OCI-LY3 (cell line): ENCODE data around the gene ADGRD1.
A peak's percentile ranks its signal among the peaks of the same experiment; 100 is the strongest.

Source experiments
- H2AFZ ChIP-seq: fragments of 200-600, 300-600 bp; shearing (Covaris generic); 2 replicates; pipeline ENCODE4 v1.6.0; 2014; ENCODE audit warnings: antibody characterized with exemption, low read depth, low read length
- H3K27ac ChIP-seq: fragments of 200-600, 300-600 bp; sonication (generic); 2 replicates; pipeline ENCODE4 v1.5.1; 2014; ENCODE audit warnings: mild to moderate bottlenecking, low read length, moderate library complexity, mixed read lengths
- H3K27me3 ChIP-seq: fragments of 200-600, 300-600 bp; sonication (generic); 2 replicates; pipeline ENCODE4 v1.6.1; 2014; ENCODE audit warnings: low read depth, low read length, mixed read lengths
- H3K36me3 ChIP-seq: fragments of 200-600, 300-600 bp; sonication (generic); replicated peaks from 2 replicates; pipeline ENCODE3; 2014; ENCODE audit warnings: low read depth, low read length, mixed read lengths
- H3K4me1 ChIP-seq: fragments of 300-600, 200-600 bp; sonication (generic); 2 replicates; pipeline ENCODE4 v1.6.1; 2014; ENCODE audit warnings: low read length, mixed read lengths
- H3K4me2 ChIP-seq: fragments of 200-600, 300-600 bp; sonication (generic); 2 replicates; pipeline ENCODE4 v1.6.1; 2014; ENCODE audit warnings: low read length, mixed read lengths
- H3K4me3 ChIP-seq: fragments of 300-600, 200-600 bp; sonication (generic); 2 replicates; pipeline ENCODE4 v1.5.1; 2014; ENCODE audit warnings: antibody characterized with exemption, mild to moderate bottlenecking, low read length, moderate library complexity
- H3K79me2 ChIP-seq: fragments of 300-600, 200-600 bp; shearing (Covaris generic); 2 replicates; pipeline ENCODE4 v1.6.1; 2014; ENCODE audit warnings: mild to moderate bottlenecking, low read length, mixed read lengths
- H3K9ac ChIP-seq: fragments of 300-600, 200-600 bp; shearing (Covaris generic); 2 replicates; pipeline ENCODE4 v1.6.0; 2014; ENCODE audit warnings: mild to moderate bottlenecking, low read length, moderate library complexity
- H3K9me3 ChIP-seq: fragments of 200-600, 300-600 bp; shearing (Covaris generic); 2 replicates; pipeline ENCODE4 v1.6.1; 2014; ENCODE audit warnings: low read length, mixed read lengths; ENCODE audit not compliant: insufficient read depth
- H4K20me1 ChIP-seq: fragments of 200-600, 300-600 bp; sonication (generic); 2 replicates; pipeline ENCODE4 v1.6.1; 2016; ENCODE audit warnings: low read length, mixed read lengths; ENCODE audit not compliant: insufficient read depth
- EZH2phosphoT487 ChIP-seq: fragments of 200-600 bp; shearing (Covaris generic); IDR thresholded peaks from 2 replicates; pipeline ENCODE4 v1.6.1; 2018; ENCODE audit warnings: antibody characterized with exemption, mixed run types, low read depth
- TF ChIP-seq, protein P1 (sequence below): fragments of 200-600, 300-600 bp; sonication (generic); IDR thresholded peaks from 2 replicates; pipeline ENCODE4 v1.5.1; 2014; ENCODE audit warnings: antibody characterized with exemption, low read length, low read depth

ADGRD1 gene

DNA sequence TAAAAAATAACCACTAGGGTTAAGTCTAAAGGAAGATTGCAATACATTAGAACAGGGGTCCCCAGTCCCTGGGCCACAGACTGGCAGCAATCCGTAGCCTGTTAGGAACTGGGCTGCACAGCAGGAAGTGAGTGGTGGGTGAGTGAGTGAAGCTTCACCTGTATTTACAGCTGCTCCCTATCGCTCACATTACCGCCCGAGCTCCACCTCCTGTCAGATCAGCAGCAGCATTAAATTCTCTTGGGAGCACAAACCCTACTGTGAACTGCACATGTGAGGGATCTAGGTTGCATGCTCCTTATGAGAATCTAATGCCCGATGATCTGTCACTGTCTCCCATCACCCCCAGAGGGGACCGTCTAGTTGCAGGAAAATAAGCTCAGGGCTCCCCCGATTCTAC, 15.5 kb downstream of the ADGRD1 start:
- Histone ChIP-seq H3K79me2 (no peaks in the 10 kb centered on the region), H3K4me2 (no peak overlapping the region), H3K27ac (no peak overlapping the region), H3K27me3 (peaks cover 41% of the 10 kb centered on the region), H4K20me1 (no peaks in the 10 kb centered on the region), H3K4me3 (no peak overlapping the region), H3K9me3 (no peaks in the 10 kb centered on the region), H2AFZ (no peak overlapping the region), H3K4me1 (peaks cover 10% of the 10 kb centered on the region), H3K36me3 (no peaks in the 10 kb centered on the region), H3K9ac (no peak overlapping the region)
- TF ChIP-seq, protein P1, sequence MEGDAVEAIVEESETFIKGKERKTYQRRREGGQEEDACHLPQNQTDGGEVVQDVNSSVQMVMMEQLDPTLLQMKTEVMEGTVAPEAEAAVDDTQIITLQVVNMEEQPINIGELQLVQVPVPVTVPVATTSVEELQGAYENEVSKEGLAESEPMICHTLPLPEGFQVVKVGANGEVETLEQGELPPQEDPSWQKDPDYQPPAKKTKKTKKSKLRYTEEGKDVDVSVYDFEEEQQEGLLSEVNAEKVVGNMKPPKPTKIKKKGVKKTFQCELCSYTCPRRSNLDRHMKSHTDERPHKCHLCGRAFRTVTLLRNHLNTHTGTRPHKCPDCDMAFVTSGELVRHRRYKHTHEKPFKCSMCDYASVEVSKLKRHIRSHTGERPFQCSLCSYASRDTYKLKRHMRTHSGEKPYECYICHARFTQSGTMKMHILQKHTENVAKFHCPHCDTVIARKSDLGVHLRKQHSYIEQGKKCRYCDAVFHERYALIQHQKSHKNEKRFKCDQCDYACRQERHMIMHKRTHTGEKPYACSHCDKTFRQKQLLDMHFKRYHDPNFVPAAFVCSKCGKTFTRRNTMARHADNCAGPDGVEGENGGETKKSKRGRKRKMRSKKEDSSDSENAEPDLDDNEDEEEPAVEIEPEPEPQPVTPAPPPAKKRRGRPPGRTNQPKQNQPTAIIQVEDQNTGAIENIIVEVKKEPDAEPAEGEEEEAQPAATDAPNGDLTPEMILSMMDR, result no peak
- TF ChIP-seq EZH2phosphoT487, result no peak

DNA sequence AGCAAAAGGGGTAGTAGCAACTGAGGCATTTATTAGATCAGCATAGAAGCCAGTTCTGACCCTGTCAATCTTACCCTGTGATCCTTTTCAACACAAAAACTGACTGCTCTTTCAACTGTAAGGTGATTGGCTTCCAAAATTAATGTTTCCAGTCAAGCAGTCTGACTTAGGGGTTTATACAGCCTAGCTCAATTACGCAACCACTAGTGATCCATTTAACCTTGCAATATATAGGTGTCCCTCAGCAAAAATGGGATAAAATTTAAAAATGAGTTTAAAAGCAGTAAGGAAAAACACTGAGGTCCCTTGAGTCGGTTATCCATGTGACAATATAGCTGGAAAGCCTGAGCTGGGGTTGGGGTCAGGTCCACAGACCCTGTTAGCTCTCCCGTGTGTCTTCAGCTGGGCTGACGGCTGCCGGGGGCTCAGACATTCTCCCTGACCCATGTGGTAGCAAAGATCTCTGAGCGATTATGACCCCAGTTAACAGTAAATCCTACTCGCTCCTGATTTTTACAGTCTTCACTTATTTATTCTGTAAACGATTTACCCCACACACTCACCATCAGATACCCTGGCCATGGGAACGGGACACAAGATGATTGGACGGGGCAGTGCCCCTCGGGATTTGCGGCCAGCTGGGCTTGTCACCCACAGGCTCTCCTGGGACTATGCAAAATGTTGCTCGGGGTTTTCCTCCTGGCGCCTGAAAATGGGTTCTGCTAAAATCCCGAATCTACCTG, 16.6 kb downstream of the ADGRD1 start:
- Histone ChIP-seq H3K36me3 (no peaks in the 10 kb centered on the region), H3K79me2 (no peaks in the 10 kb centered on the region), H3K27me3 (peaks cover 40% of the 10 kb centered on the region), H3K4me1 (peaks cover 10% of the 10 kb centered on the region), H3K4me3 (peak overlapping the region; percentile 44; the same call in 1 of the 2 replicates), H4K20me1 (no peaks in the 10 kb centered on the region), H3K27ac (no peak overlapping the region), H2AFZ (no peak overlapping the region), H3K9ac (no peak overlapping the region), H3K4me2 (peak overlapping the region; percentile 67), H3K9me3 (no peaks in the 10 kb centered on the region)
- TF ChIP-seq, protein P1, result no peak
- no peak for TF ChIP-seq EZH2phosphoT487

DNA sequence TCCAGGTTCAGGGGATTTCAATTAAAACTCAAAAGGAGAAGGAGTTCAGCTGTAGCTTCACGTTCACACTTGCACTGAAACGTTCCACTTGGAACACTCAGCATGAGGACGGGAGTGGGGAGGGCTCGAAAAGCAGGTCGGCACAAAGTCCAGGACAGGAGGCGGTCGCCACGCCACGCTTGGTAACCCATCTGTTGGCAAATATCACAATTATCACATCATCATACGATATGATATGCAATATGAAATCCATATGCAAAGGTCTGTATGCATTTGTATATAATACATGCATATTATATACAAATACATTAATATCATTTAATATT, 17.2 kb downstream of the ADGRD1 start:
- H3K27me3 ChIP-seq, result peaks cover 37% of the 10 kb centered on the region
- H3K27ac ChIP-seq, result no peak overlapping the region
- no peak overlapping the region for H3K9ac ChIP-seq
- H3K36me3 ChIP-seq, result no peaks in the 10 kb centered on the region
- H2AFZ ChIP-seq, result no peak overlapping the region
- no peaks in the 10 kb centered on the region for H3K79me2 ChIP-seq
- H3K4me1 ChIP-seq, result peaks cover 10% of the 10 kb centered on the region
- TF ChIP-seq, protein P1, result no peak
- no peak for TF ChIP-seq EZH2phosphoT487
- peak overlapping the region; percentile 67 for H3K4me2 ChIP-seq
- H4K20me1 ChIP-seq, result no peaks in the 10 kb centered on the region
- H3K9me3 ChIP-seq, result no peaks in the 10 kb centered on the region
- peak overlapping the region; percentile 44; the same call in 1 of the 2 replicates for H3K4me3 ChIP-seq

DNA sequence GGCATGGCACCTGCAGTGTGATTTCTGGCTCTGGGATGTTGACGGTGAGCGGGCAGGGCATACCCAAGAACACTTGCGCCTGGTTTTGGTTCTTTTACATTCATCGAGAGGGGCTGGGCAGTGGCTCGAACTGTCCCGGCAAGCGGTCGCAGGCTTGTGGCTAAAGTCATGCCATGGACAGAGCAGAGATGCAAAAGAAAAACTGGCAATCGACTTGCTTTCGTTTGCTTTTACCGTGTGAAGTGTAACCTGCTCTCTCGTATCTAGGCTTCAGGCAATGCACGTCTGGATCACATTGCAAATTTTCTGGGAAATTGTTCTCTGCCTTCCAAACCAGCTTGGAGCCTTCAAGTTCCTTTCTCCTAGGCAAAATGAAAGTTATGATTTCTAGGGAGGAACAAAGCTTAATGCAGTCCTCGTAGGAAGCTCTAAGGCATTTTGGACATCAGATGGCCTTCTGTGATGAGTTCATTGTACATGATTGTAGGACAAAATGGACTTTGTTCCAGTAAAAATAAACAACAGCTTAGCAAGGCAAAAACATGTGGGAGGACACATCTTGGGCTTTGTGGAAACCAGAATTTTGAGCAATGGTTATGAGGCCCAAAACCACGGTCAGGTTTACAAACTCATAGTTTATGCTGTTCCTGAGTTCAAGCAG, 18.3 kb downstream of the ADGRD1 start:
- Histone ChIP-seq H2AFZ (no peak overlapping the region), H3K9ac (no peak overlapping the region), H3K27ac (no peak overlapping the region), H3K36me3 (no peaks in the 10 kb centered on the region), H3K4me3 (no peak overlapping the region), H3K4me1 (peaks cover 10% of the 10 kb centered on the region), H3K4me2 (no peak overlapping the region), H3K79me2 (no peaks in the 10 kb centered on the region), H4K20me1 (no peaks in the 10 kb centered on the region), H3K9me3 (no peaks in the 10 kb centered on the region), H3K27me3 (peaks cover 37% of the 10 kb centered on the region)
- TF ChIP-seq, protein P1, result no peak
- no peak for TF ChIP-seq EZH2phosphoT487
